Sigmoid colon (tissue), 4 donors: ENCODE results near the gene SURF4.

Experiments used
- CTCF ChIP-seq, 4 experiments: fragments of 450-650 bp in 3 of 4; fragments of 200-600 bp in 1 of 4; IDR thresholded peaks; one replicate each; pipeline ENCODE4 v1.5.1; 2016 to 2019; ENCODE audit warnings: antibody characterized with exemption in 4 of 4, mild to moderate bottlenecking in 3 of 4, moderate library complexity in 2 of 4
- EP300 ChIP-seq, 4 donors: sonication (generic); formaldehyde crosslinking; IDR thresholded peaks; one replicate each; pipeline ENCODE4 v1.6.1; 2017; ENCODE audit warnings: antibody characterized with exemption in 4 of 4
- POLR2A ChIP-seq, 2 donors: fragments of 450-650 bp; IDR thresholded peaks; one replicate each; pipeline ENCODE4 v1.6.1; 2016; ENCODE audit warnings: antibody characterized with exemption in 2 of 2, mild to moderate bottlenecking in 2 of 2, moderate library complexity in 2 of 2
- POLR2AphosphoS5 ChIP-seq, 4 donors: sonication (generic); formaldehyde crosslinking; IDR thresholded peaks; one replicate each; pipeline ENCODE4 v1.6.1; 2017; ENCODE audit warnings: antibody characterized with exemption in 4 of 4

- TF ChIP-seq CTCF (IDR thresholded peaks at IDR 0.05) (no peak), POLR2AphosphoS5 (IDR thresholded peaks at IDR 0.05) (no peak), POLR2A (IDR thresholded peaks at IDR 0.05) (no peak), EP300 (IDR thresholded peaks at IDR 0.05) (no peak)
Measured at GRCh38 chr9:133401588-133401987, 25.7 kb upstream of the SURF4 start.
